Smooth muscle cell (in vitro differentiated cells): ENCODE results near the gene MPG. TPM values are rescaled to one million over a fixed set of nuclear protein-coding genes. Genes with fewer than 3 reads are reported as not detected.

Source experiments
- DNase-seq: peaks from one replicate; lab custom pipeline; 2025; ENCODE audit not compliant: unreplicated experiment; lab: John Stamatoyannopoulos, UW
- H2AFZ ChIP-seq: fragments of 200-600 bp; sonication (generic); 2 replicates; pipeline ENCODE4 v1.6.0; 2016; ENCODE audit warnings: antibody characterized with exemption, low read depth, mild to moderate bottlenecking
- H3F3A ChIP-seq: fragments of 200-600 bp; sonication (generic); 2 replicates; pipeline ENCODE4 v1.6.0; 2017; ENCODE audit warnings: antibody characterized with exemption, low read depth
- H3K27ac ChIP-seq: fragments of 200-600 bp; sonication (generic); 2 replicates; pipeline ENCODE4 v1.5.1; 2016; ENCODE audit warnings: low read depth, mild to moderate bottlenecking
- H3K27me3 ChIP-seq: fragments of 200-600 bp; sonication (generic); 2 replicates; pipeline ENCODE4 v1.6.1; 2016; ENCODE audit warnings: low read depth, mild to moderate bottlenecking
- H3K36me3 ChIP-seq: fragments of 200-600 bp; sonication (generic); 2 replicates; pipeline ENCODE4 v1.5.1; 2016; ENCODE audit warnings: low read depth
- H3K4me1 ChIP-seq: fragments of 200-600 bp; sonication (generic); 2 replicates; pipeline ENCODE4 v1.5.1; 2016; ENCODE audit warnings: low read depth
- H3K4me2 ChIP-seq: fragments of 200-600 bp; sonication (generic); 2 replicates; pipeline ENCODE4 v1.6.0; 2016; ENCODE audit warnings: mild to moderate bottlenecking
- H3K4me3 ChIP-seq: fragments of 200-600 bp; sonication (generic); 2 replicates; pipeline ENCODE4 v1.5.1; 2016; ENCODE audit warnings: mild to moderate bottlenecking
- H3K79me2 ChIP-seq: fragments of 200-600 bp; sonication (generic); 2 replicates; pipeline ENCODE4 v1.6.0; 2016; ENCODE audit warnings: low read depth, mild to moderate bottlenecking
- H3K9ac ChIP-seq: fragments of 200-600 bp; sonication (generic); 2 replicates; pipeline ENCODE4 v1.6.0; 2016; ENCODE audit warnings: low read depth
- H3K9me3 ChIP-seq: fragments of 200-600 bp; sonication (generic); replicated peaks from 2 replicates; pipeline ENCODE4 v1.5.1; 2016; ENCODE audit warnings: low read depth
- H4K20me1 ChIP-seq: fragments of 200-600 bp; sonication (generic); 2 replicates; pipeline ENCODE4 v1.6.0; 2016; ENCODE audit warnings: low read depth
- WGBS: methylation state at CpG from one replicate; pipeline ENCODE4 v1.1.7; 2016; ENCODE audit warnings: low lambda C conversion rate; 5-methylcytosine and 5-hydroxymethylcytosine counted together
- polyA plus RNA-seq: library from polyadenylated mRNA; unstranded; fragments of >200 nt; fragmentation: Nextera tagmentation; extraction: Ambion mirVana; gene quantifications from 2 replicates; pipeline ENCODE4 v1.2.1, GENCODE V29; 2016
- total RNA-seq: library from RNA; depleted of rRNA; stranded (reverse); fragments of >200 nt; gene quantifications from 2 replicates; pipeline ENCODE4 v1.2.3, GENCODE V29; 2014
- TF ChIP-seq, protein P1 (sequence below): fragments of 200-600 bp; sonication (generic); IDR thresholded peaks from 2 replicates; pipeline ENCODE4 v1.5.1; 2017; ENCODE audit warnings: borderline replicate concordance, mild to moderate bottlenecking, antibody characterized with exemption; ENCODE audit not compliant: insufficient read depth, poor library complexity, severe bottlenecking

Gene MPG
- total and polyA plus RNA-seq, 2 experiments from 2014 or later: 84.7 to 120 TPM

DNA sequence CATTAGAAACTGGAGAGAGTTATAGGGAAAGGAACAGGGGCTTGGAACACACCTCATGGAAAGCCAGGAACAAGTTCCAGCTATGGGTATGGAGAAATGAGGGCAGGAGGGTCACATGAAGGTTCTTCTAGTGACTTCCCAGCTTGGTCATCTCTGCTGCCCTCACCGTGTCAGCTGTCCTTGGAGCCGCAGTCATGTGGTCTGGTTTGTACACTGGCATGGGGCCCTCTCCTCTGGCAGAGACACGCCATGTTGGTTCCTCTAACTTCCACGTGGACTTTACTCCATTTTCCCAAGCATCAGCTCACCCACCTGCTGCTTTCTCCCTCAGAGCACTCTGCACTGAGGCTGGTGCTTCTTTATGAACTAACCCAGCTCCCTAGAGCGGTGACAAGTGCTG, 26.3 kb downstream of the MPG start:
- H3K79me2 ChIP-seq: no peaks in the 10 kb centered on the region
- H3K4me2 ChIP-seq: no peak overlapping the region
- no peaks in the 10 kb centered on the region for H3K4me1 ChIP-seq
- H3K27me3 ChIP-seq: no peaks in the 10 kb centered on the region
- DNase-seq: no peak
- peaks cover 19% of the 10 kb centered on the region for H4K20me1 ChIP-seq
- no peak overlapping the region for H3K4me3 ChIP-seq
- H3K27ac ChIP-seq: no peak overlapping the region
- peaks cover 5% of the 10 kb centered on the region for H3F3A ChIP-seq
- H2AFZ ChIP-seq: no peak overlapping the region
- TF ChIP-seq, protein P1, sequence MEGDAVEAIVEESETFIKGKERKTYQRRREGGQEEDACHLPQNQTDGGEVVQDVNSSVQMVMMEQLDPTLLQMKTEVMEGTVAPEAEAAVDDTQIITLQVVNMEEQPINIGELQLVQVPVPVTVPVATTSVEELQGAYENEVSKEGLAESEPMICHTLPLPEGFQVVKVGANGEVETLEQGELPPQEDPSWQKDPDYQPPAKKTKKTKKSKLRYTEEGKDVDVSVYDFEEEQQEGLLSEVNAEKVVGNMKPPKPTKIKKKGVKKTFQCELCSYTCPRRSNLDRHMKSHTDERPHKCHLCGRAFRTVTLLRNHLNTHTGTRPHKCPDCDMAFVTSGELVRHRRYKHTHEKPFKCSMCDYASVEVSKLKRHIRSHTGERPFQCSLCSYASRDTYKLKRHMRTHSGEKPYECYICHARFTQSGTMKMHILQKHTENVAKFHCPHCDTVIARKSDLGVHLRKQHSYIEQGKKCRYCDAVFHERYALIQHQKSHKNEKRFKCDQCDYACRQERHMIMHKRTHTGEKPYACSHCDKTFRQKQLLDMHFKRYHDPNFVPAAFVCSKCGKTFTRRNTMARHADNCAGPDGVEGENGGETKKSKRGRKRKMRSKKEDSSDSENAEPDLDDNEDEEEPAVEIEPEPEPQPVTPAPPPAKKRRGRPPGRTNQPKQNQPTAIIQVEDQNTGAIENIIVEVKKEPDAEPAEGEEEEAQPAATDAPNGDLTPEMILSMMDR: no peak
- WGBS: 91% methylated on average over 5 of the region's 5 CpGs
- no peaks in the 10 kb centered on the region for H3K36me3 ChIP-seq
- H3K9ac ChIP-seq: no peak overlapping the region
- H3K9me3 ChIP-seq: no peaks in the 10 kb centered on the region

GRCh38 chr16:104928-105327, 26.9 kb downstream of the MPG start:
- H3K36me3 ChIP-seq: no peaks in the 10 kb centered on the region
- H3K4me3 ChIP-seq: no peak overlapping the region
- H3K79me2 ChIP-seq: no peaks in the 10 kb centered on the region
- H3K4me1 ChIP-seq: no peaks in the 10 kb centered on the region
- WGBS: 95% methylated on average over 3 of the region's 3 CpGs
- no peaks in the 10 kb centered on the region for H3K27me3 ChIP-seq
- H3K27ac ChIP-seq: no peak overlapping the region
- H4K20me1 ChIP-seq: peaks cover 19% of the 10 kb centered on the region
- TF ChIP-seq, protein P1: no peak
- no peak overlapping the region for H2AFZ ChIP-seq
- H3F3A ChIP-seq: peaks cover 5% of the 10 kb centered on the region
- H3K4me2 ChIP-seq: no peak overlapping the region
- DNase-seq: no peak
- no peaks in the 10 kb centered on the region for H3K9me3 ChIP-seq
- no peak overlapping the region for H3K9ac ChIP-seq

- H3K27me3 ChIP-seq: no peaks in the 10 kb centered on the region
- WGBS: 91% methylated on average over 6 of the region's 6 CpGs
These were observed 27.5 kb downstream of the MPG start for GRCh38 chr16:105521-105920.

More at GRCh38 chr16:105521-105920, 27.5 kb downstream of the MPG start:
- Histone ChIP-seq H3K9me3 (no peaks in the 10 kb centered on the region), H3F3A (peaks cover 5% of the 10 kb centered on the region), H3K27ac (no peak overlapping the region), H4K20me1 (peaks cover 19% of the 10 kb centered on the region), H3K4me3 (no peak overlapping the region), H3K79me2 (no peaks in the 10 kb centered on the region), H3K4me2 (no peak overlapping the region), H3K4me1 (no peaks in the 10 kb centered on the region), H3K36me3 (no peaks in the 10 kb centered on the region), H2AFZ (no peak overlapping the region), H3K9ac (no peak overlapping the region)
- TF ChIP-seq, protein P1: no peak
- DNase-seq: no peak
